HepG2 (cell line): ENCODE measurements around the gene PDE1C. TPM values are rescaled to one million over a fixed set of nuclear protein-coding genes. Genes with fewer than 3 reads are reported as not detected.

Source experiments
- ATAC-seq: fragments of 200-7000 bp; cut with Tn5 transposase; 3 replicates; pipeline ENCODE4 v1.9.1; 2020; ENCODE audit warnings: mild to moderate bottlenecking, moderate library complexity
- BruUV-seq: library from RNA; stranded (reverse); fragments of 400-500 nt; replicated peaks from 2 replicates; lab custom pipeline; 2021; lab: Mats Ljungman, UMichigan
- CTCF ChIA-PET: fragments of 300-600 bp; formaldehyde crosslinking; extraction: SDS; loops from one replicate; lab custom pipeline; 2021; ENCODE audit warnings: low total read pairs, inconsistent platforms, low intra/inter-chr PET ratio; lab: Yijun Ruan, JAX
- POLR2A ChIA-PET: fragments of 350-600 bp; sonication (Branson Sonifier 250); formaldehyde crosslinking; loops from one replicate; lab custom pipeline; 2020; ENCODE audit warnings: antibody characterized with exemption, inconsistent platforms; lab: Yijun Ruan, JAX
- DNase-seq: peaks from one replicate; pipeline ENCODE4 v3.0.0-alpha.2; 2015; ENCODE audit warnings: low spot score
- FAIRE-seq: peaks from 3 replicates; lab custom pipeline; 2011; peaks lifted over from hg19 to GRCh38; lab: Jason Lieb, UNC
- H2AFZ ChIP-seq: one replicate; pipeline ENCODE4 v1.6.1; 2011; ENCODE audit warnings: low read length, inconsistent platforms
- H3K27ac ChIP-seq: fragments of 300-600 bp; 3 replicates; pipeline ENCODE4 v1.8.0; 2011; ENCODE audit warnings: mixed run types, mild to moderate bottlenecking, mixed read lengths, low read length, inconsistent platforms; ENCODE audit not compliant: insufficient read depth; ENCODE audit errors: extremely low read length
- H3K27me3 ChIP-seq, 2 experiments: fragments of 200-600 bp in 1 of 2; 2 replicates in 1 of 2; 3 replicates in 1 of 2; pipeline versions ENCODE4 v1.6.0 to v1.8.0; 2011; ENCODE audit warnings: low read length in 2 of 2, mild to moderate bottlenecking in 2 of 2, moderate library complexity in 2 of 2, inconsistent platforms in 1 of 2; ENCODE audit not compliant: insufficient read depth in 2 of 2, control insufficient read depth in 1 of 2
- H3K36me3 ChIP-seq, 2 experiments: fragments of 200-600 bp in 1 of 2; replicated peaks in 1 of 2; 2 replicates in 1 of 2; 3 replicates in 1 of 2; pipeline versions ENCODE4 v1.5.1 to v1.8.0; 2011; ENCODE audit warnings: low read length in 2 of 2, inconsistent platforms in 1 of 2; ENCODE audit not compliant: insufficient read depth in 2 of 2, control insufficient read depth in 1 of 2
- H3K4me1 ChIP-seq: 2 replicates; pipeline ENCODE4 v1.5.1; 2012; ENCODE audit warnings: low read length, inconsistent platforms; ENCODE audit not compliant: insufficient read depth
- H3K4me2 ChIP-seq: 2 replicates; pipeline ENCODE4 v1.6.0; 2011; ENCODE audit warnings: low read depth, low read length, inconsistent platforms
- H3K4me3 ChIP-seq, 3 experiments: fragments of 200-600 bp in 1 of 3; sonication (generic), shearing (Covaris generic) in 1 of 3; replicated peaks in 1 of 3; 2 replicates each; pipeline ENCODE4 v1.5.1; 2011 to 2016; ENCODE audit warnings: low read length in 3 of 3, inconsistent platforms in 2 of 3, low read depth in 2 of 3, mild to moderate bottlenecking in 2 of 3, control low read depth in 1 of 3, mixed read lengths in 1 of 3; ENCODE audit not compliant: insufficient read depth in 1 of 3
- H3K79me2 ChIP-seq: one replicate; pipeline ENCODE4 v1.6.1; 2011; ENCODE audit warnings: low read length, inconsistent platforms; ENCODE audit not compliant: insufficient read depth
- H3K9ac ChIP-seq: 2 replicates; pipeline ENCODE4 v1.6.0; 2011; ENCODE audit warnings: mild to moderate bottlenecking, low read depth, low read length, inconsistent platforms; ENCODE audit not compliant: insufficient read depth
- H3K9me3 ChIP-seq: 2 replicates; pipeline ENCODE4 v1.5.1; 2012; ENCODE audit warnings: mild to moderate bottlenecking, low read length
- H4K20me1 ChIP-seq: 2 replicates; pipeline ENCODE4 v1.6.0; 2011; ENCODE audit warnings: inconsistent platforms, mild to moderate bottlenecking, low read length, moderate library complexity; ENCODE audit not compliant: insufficient read depth
- ZNF180 ChIP-seq: sonication (generic); formaldehyde crosslinking; IDR thresholded peaks from 2 replicates; pipeline ENCODE4 v1.4.0; 2020; ENCODE audit warnings: low read depth, missing genetic modification reagents, borderline replicate concordance
- ZNF777 ChIP-seq: sonication (generic); formaldehyde crosslinking; IDR thresholded peaks from 2 replicates; pipeline ENCODE4 v1.4.0; 2020; ENCODE audit warnings: missing genetic modification reagents
- WGBS: methylation state at CpG from one replicate; pipeline ENCODE4 v1.1.6; 2017; ENCODE audit warnings: low lambda C conversion rate; 5-methylcytosine and 5-hydroxymethylcytosine counted together
- in situ Hi-C: cut with HindIII; loops from 2 replicates; pipeline ENCODE4 v1.10.0; 2017; ENCODE audit warnings: low pct_unique_long_range_greater_than_20kb; ENCODE audit not compliant: extremely low pct_ligation_motif_present
- intact Hi-C: fragments of 100-400 bp; cut with micrococcal nuclease; formaldehyde crosslinking; loops from one replicate; pipeline ENCODE4 v1.10.0; 2022; ENCODE audit not compliant: unreplicated experiment
- polyA plus RNA-seq, 8 experiments: library from polyadenylated mRNA; depleted of rRNA in 3 of 8; stranded (reverse) in 7 of 8; unstranded in 1 of 8; fragments of >200 nt; fragmentation: Illumina TruSeq in 4 of 8; extraction: Trizol in 4 of 8; gene quantifications; 2 replicates each; pipeline versions ENCODE4 v1.2.1 to v1.2.3, GENCODE V29; 2011 to 2016; ENCODE audit warnings: low read depth in 4 of 8, missing spikeins in 1 of 8, mixed read lengths in 1 of 8; ENCODE audit not compliant: insufficient read depth in 1 of 8
- total RNA-seq, 5 experiments: library from RNA; depleted of rRNA; stranded (reverse); fragments of >200 nt; fragmentation: Illumina TruSeq; extraction: Trizol; gene quantifications; 2 replicates each; pipeline ENCODE4 v1.2.3, GENCODE V29; 2016; ENCODE audit warnings: low read depth in 1 of 5
- TF ChIP-seq, protein P1 (sequence below): sonication (generic); formaldehyde crosslinking; IDR thresholded peaks from 2 replicates; pipeline ENCODE4 v1.5.0; 2020; ENCODE audit warnings: mild to moderate bottlenecking, missing genetic modification reagents, borderline replicate concordance
- TF ChIP-seq, protein P2 (sequence below): IDR thresholded peaks from 2 replicates; pipeline ENCODE4 v1.6.1; 2016; ENCODE audit warnings: low read depth, control low read depth
- TF ChIP-seq, protein P3 (sequence below), 2 experiments: fragments of 450-650 bp in 1 of 2; sonication (generic) in 1 of 2; formaldehyde crosslinking in 1 of 2; IDR thresholded peaks; 2 replicates each; pipeline versions ENCODE4 v1.6.1 to v1.8.0; 2016 to 2022; ENCODE audit warnings: antibody characterized with exemption in 1 of 2, mild to moderate bottlenecking in 1 of 2, missing genetic modification reagents in 1 of 2

PDE1C gene
- total and polyA plus RNA-seq, 2 of the 13 experiments (the other 11 are each of a cell fraction or from before 2014, with no cell fraction given), result not detected

DNA sequence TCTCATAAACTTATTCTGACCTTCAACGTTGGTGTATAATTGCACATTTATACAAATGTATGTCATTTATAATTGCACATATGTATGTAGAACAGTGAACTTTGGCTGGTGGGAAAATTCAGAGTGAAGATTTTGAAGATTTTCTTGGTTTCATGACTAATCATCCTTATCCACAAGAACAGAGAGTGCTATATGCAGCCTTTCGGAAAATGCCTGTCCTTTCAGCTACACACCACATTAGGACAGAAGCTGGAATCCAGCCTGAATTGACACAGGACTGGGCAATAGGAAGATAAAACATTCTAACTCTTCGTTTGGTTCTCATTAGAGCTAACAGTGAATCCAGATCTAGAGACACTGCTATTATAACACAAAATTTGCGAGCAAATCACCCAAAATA, 166.2 kb downstream of the PDE1C start:
- Histone ChIP-seq H3K9me3 (no peaks in the 10 kb centered on the region), H3K79me2 (no peaks in the 10 kb centered on the region), H3K9ac (no peak overlapping the region), H3K27ac (no peak overlapping the region), H2AFZ (no peak overlapping the region), H4K20me1 (no peaks in the 10 kb centered on the region), H3K27me3 (no peaks in the 10 kb centered on the region), H3K4me2 (no peak overlapping the region), H3K36me3 (no peaks in the 10 kb centered on the region), H3K4me3 (no peak overlapping the region), H3K4me1 (no peaks in the 10 kb centered on the region)
- FAIRE-seq (no peak), DNase-seq (no peak), ATAC-seq (no peak)
- TF ChIP-seq ZNF180 (CRISPR knock-in tag) (no peak), ZNF777 (CRISPR knock-in tag) (no peak)
- TF ChIP-seq, protein P1, sequence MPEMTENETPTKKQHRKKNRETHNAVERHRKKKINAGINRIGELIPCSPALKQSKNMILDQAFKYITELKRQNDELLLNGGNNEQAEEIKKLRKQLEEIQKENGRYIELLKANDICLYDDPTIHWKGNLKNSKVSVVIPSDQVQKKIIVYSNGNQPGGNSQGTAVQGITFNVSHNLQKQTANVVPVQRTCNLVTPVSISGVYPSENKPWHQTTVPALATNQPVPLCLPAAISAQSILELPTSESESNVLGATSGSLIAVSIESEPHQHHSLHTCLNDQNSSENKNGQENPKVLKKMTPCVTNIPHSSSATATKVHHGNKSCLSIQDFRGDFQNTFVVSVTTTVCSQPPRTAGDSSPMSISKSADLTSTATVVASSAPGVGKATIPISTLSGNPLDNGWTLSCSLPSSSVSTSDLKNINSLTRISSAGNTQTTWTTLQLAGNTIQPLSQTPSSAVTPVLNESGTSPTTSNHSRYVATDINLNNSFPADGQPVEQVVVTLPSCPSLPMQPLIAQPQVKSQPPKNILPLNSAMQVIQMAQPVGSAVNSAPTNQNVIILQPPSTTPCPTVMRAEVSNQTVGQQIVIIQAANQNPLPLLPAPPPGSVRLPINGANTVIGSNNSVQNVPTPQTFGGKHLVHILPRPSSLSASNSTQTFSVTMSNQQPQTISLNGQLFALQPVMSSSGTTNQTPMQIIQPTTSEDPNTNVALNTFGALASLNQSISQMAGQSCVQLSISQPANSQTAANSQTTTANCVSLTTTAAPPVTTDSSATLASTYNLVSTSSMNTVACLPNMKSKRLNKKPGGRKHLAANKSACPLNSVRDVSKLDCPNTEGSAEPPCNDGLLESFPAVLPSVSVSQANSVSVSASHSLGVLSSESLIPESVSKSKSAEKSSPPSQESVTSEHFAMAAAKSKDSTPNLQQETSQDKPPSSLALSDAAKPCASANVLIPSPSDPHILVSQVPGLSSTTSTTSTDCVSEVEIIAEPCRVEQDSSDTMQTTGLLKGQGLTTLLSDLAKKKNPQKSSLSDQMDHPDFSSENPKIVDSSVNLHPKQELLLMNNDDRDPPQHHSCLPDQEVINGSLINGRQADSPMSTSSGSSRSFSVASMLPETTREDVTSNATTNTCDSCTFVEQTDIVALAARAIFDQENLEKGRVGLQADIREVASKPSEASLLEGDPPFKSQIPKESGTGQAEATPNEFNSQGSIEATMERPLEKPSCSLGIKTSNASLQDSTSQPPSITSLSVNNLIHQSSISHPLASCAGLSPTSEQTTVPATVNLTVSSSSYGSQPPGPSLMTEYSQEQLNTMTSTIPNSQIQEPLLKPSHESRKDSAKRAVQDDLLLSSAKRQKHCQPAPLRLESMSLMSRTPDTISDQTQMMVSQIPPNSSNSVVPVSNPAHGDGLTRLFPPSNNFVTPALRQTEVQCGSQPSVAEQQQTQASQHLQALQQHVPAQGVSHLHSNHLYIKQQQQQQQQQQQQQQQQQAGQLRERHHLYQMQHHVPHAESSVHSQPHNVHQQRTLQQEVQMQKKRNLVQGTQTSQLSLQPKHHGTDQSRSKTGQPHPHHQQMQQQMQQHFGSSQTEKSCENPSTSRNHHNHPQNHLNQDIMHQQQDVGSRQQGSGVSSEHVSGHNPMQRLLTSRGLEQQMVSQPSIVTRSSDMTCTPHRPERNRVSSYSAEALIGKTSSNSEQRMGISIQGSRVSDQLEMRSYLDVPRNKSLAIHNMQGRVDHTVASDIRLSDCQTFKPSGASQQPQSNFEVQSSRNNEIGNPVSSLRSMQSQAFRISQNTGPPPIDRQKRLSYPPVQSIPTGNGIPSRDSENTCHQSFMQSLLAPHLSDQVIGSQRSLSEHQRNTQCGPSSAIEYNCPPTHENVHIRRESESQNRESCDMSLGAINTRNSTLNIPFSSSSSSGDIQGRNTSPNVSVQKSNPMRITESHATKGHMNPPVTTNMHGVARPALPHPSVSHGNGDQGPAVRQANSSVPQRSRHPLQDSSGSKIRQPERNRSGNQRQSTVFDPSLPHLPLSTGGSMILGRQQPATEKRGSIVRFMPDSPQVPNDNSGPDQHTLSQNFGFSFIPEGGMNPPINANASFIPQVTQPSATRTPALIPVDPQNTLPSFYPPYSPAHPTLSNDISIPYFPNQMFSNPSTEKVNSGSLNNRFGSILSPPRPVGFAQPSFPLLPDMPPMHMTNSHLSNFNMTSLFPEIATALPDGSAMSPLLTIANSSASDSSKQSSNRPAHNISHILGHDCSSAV (CRISPR knock-in tag), result no peak
- TF ChIP-seq, protein P2, sequence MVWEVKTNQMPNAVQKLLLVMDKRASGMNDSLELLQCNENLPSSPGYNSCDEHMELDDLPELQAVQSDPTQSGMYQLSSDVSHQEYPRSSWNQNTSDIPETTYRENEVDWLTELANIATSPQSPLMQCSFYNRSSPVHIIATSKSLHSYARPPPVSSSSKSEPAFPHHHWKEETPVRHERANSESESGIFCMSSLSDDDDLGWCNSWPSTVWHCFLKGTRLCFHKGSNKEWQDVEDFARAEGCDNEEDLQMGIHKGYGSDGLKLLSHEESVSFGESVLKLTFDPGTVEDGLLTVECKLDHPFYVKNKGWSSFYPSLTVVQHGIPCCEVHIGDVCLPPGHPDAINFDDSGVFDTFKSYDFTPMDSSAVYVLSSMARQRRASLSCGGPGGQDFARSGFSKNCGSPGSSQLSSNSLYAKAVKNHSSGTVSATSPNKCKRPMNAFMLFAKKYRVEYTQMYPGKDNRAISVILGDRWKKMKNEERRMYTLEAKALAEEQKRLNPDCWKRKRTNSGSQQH (CRISPR knock-in tag), result no peak
- TF ChIP-seq, protein P3, sequence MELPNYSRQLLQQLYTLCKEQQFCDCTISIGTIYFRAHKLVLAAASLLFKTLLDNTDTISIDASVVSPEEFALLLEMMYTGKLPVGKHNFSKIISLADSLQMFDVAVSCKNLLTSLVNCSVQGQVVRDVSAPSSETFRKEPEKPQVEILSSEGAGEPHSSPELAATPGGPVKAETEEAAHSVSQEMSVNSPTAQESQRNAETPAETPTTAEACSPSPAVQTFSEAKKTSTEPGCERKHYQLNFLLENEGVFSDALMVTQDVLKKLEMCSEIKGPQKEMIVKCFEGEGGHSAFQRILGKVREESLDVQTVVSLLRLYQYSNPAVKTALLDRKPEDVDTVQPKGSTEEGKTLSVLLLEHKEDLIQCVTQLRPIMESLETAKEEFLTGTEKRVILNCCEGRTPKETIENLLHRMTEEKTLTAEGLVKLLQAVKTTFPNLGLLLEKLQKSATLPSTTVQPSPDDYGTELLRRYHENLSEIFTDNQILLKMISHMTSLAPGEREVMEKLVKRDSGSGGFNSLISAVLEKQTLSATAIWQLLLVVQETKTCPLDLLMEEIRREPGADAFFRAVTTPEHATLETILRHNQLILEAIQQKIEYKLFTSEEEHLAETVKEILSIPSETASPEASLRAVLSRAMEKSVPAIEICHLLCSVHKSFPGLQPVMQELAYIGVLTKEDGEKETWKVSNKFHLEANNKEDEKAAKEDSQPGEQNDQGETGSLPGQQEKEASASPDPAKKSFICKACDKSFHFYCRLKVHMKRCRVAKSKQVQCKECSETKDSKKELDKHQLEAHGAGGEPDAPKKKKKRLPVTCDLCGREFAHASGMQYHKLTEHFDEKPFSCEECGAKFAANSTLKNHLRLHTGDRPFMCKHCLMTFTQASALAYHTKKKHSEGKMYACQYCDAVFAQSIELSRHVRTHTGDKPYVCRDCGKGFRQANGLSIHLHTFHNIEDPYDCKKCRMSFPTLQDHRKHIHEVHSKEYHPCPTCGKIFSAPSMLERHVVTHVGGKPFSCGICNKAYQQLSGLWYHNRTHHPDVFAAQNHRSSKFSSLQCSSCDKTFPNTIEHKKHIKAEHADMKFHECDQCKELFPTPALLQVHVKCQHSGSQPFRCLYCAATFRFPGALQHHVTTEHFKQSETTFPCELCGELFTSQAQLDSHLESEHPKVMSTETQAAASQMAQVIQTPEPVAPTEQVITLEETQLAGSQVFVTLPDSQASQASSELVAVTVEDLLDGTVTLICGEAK (IDR thresholded peaks at IDR 0.05), result no peak
- TF ChIP-seq, protein P3 (CRISPR knock-in tag; IDR thresholded peaks at IDR 0.05), result no peak
- no TSS peak for BruUV-seq
- intact Hi-C loops (no loop called here), in situ Hi-C loops (no loop called here)
- ChIA-PET POLR2A (no interaction called here), CTCF (no interaction called here)
- WGBS, result 0% methylated on average over 4 of the region's 4 CpGs
